GM12878 (cell line): ENCODE measurements around the gene KHNYN. TPM values are rescaled to one million over a fixed set of nuclear protein-coding genes. Genes with fewer than 3 reads are reported as not detected.

ENCODE experiments used
- ATAC-seq: fragments of 200-7000 bp; cut with Tn5 transposase; 3 replicates; pipeline ENCODE4 v1.9.1; 2020; ENCODE audit warnings: mild to moderate bottlenecking, moderate library complexity
- BruUV-seq: library from RNA; stranded (reverse); fragments of 400-500 nt; replicated peaks from 2 replicates; lab custom pipeline; 2021; lab: Mats Ljungman, UMichigan
- CTCF ChIA-PET: fragments of 300-600 bp; sonication (Branson Sonifier 250); formaldehyde crosslinking; extraction: SDS; loops from one replicate; lab custom pipeline; 2021; ENCODE audit warnings: inconsistent platforms; lab: Yijun Ruan, JAX
- POLR2A ChIA-PET: fragments of 350-600 bp; formaldehyde crosslinking; extraction: SDS; loops from one replicate; lab custom pipeline; 2021; ENCODE audit warnings: inconsistent platforms; lab: Charles Lee
- RAD21 ChIA-PET: fragments of 300-600 bp; sonication (Branson Sonifier 250); formaldehyde crosslinking; loops from one replicate; lab custom pipeline; 2023; ENCODE audit warnings: antibody characterized with exemption; ENCODE audit not compliant: unreplicated experiment; lab: Charles Lee
- SMC1A ChIA-PET: fragments of 300-600 bp; sonication (Branson Sonifier 250); formaldehyde crosslinking; loops from one replicate; lab custom pipeline; 2023; ENCODE audit not compliant: unreplicated experiment, uncharacterized antibody; lab: Charles Lee
- DNase-seq: peaks from one replicate; pipeline ENCODE4 v3.0.0-alpha.2; 2011; ENCODE audit warnings: low read depth, low spot score
- FAIRE-seq: peaks from 3 replicates; lab custom pipeline; 2011; peaks lifted over from hg19 to GRCh38; lab: Jason Lieb, UNC
- H2AFZ ChIP-seq: 2 replicates; pipeline ENCODE4 v1.6.0; 2011; ENCODE audit warnings: low read depth, low read length, control low read depth; ENCODE audit not compliant: control insufficient read depth
- H3K27ac ChIP-seq: 2 replicates; pipeline ENCODE4 v1.5.1; 2011; ENCODE audit warnings: control low read depth; ENCODE audit not compliant: control insufficient read depth, insufficient read depth
- H3K27me3 ChIP-seq, 2 experiments: replicated peaks in 1 of 2; 2 replicates each; pipeline versions ENCODE4 v1.6.0 to v1.6.1; 2011; ENCODE audit warnings: low read length in 1 of 2; ENCODE audit not compliant: control insufficient read depth in 2 of 2, insufficient read depth in 2 of 2
- H3K36me3 ChIP-seq, 2 experiments: 2 replicates each; pipeline ENCODE4 v1.5.1; 2011; ENCODE audit warnings: low read length in 1 of 2; ENCODE audit not compliant: control insufficient read depth in 2 of 2, insufficient read depth in 2 of 2
- H3K4me1 ChIP-seq: 2 replicates; pipeline ENCODE4 v1.6.1; 2011; ENCODE audit warnings: mild to moderate bottlenecking, low read length, moderate library complexity, mixed read lengths; ENCODE audit not compliant: control insufficient read depth, insufficient read depth
- H3K4me2 ChIP-seq: 2 replicates; pipeline ENCODE4 v1.6.0; 2011; ENCODE audit warnings: control low read depth; ENCODE audit not compliant: control insufficient read depth, insufficient read depth
- H3K4me3 ChIP-seq: fragments of 200-600 bp; sonication (generic); 2 replicates; pipeline ENCODE4 v1.5.1; 2016
- H3K79me2 ChIP-seq: 2 replicates; pipeline ENCODE4 v1.6.0; 2011; ENCODE audit warnings: low read length; ENCODE audit not compliant: control insufficient read depth, insufficient read depth
- H3K9ac ChIP-seq: 2 replicates; pipeline ENCODE4 v1.8.0; 2011; ENCODE audit warnings: low read length, control low read depth, mixed read lengths; ENCODE audit not compliant: control insufficient read depth, insufficient read depth
- H3K9me3 ChIP-seq: replicated peaks from 3 replicates; pipeline ENCODE4 v1.5.1; 2011; ENCODE audit warnings: mild to moderate bottlenecking, low read length; ENCODE audit not compliant: control insufficient read depth, insufficient read depth
- H4K20me1 ChIP-seq: 2 replicates; pipeline ENCODE4 v1.6.0; 2011; ENCODE audit not compliant: control insufficient read depth, insufficient read depth
- NR2F1 ChIP-seq: fragments of 450-650 bp; conservative IDR thresholded peaks from 2 replicates; pipeline ENCODE4 v1.6.1; 2017; ENCODE audit warnings: mild to moderate bottlenecking
- POLR2AphosphoS5 ChIP-seq: IDR thresholded peaks from 2 replicates; pipeline ENCODE4 v1.6.1; 2011; ENCODE audit warnings: mild to moderate bottlenecking, low read length, inconsistent platforms
- WGBS: methylation state at CpG from one replicate; pipeline ENCODE4 v1.1.6; 2016; ENCODE audit warnings: low lambda C conversion rate; ENCODE audit not compliant: insufficient replicate concordance, insufficient coverage; ENCODE audit errors: missing lambda C conversion rate; 5-methylcytosine and 5-hydroxymethylcytosine counted together
- in situ Hi-C: fragments of 300-500 bp; cut with MboI; formaldehyde crosslinking; loops from 9 replicates; pipeline ENCODE4 v1.14.3; 2018; ENCODE audit warnings: mixed read lengths
- intact Hi-C: fragments of 100-400 bp; cut with micrococcal nuclease; formaldehyde crosslinking; loops from one replicate; pipeline ENCODE4 v1.14.2; 2022; ENCODE audit not compliant: unreplicated experiment
- polyA plus RNA-seq, 11 experiments: library from polyadenylated mRNA; depleted of rRNA in 4 of 11; unstranded in 6 of 11; stranded (reverse) in 5 of 11; fragments of >200 nt; fragmentation: Nextera tagmentation in 4 of 11; fragmentation: Illumina TruSeq in 1 of 11; extraction: Ambion mirVana in 4 of 11; extraction: Trizol in 1 of 11; gene quantifications; 1 replicate in 1 of 11; 2 replicates in 10 of 11; pipeline versions ENCODE4 v1.2.1 to v1.2.3, GENCODE V29; 2011 to 2016; ENCODE audit warnings: inconsistent platforms in 2 of 11, missing spikeins in 2 of 11, low read depth in 1 of 11
- total RNA-seq, 4 experiments: library from RNA; depleted of rRNA in 3 of 4; stranded (reverse); fragments of >200 nt in 3 of 4; fragmentation: Illumina TruSeq in 1 of 4; extraction: Trizol in 1 of 4; gene quantifications; 2 replicates each; pipeline versions ENCODE4 v1.2.1 to v1.2.3, GENCODE V29; 2013 to 2021
- TF ChIP-seq, protein P1 (sequence below): fragments of 450-650 bp; IDR thresholded peaks from 2 replicates; pipeline ENCODE4 v1.6.1; 2017; ENCODE audit warnings: low read depth, mild to moderate bottlenecking, moderate library complexity

KHNYN gene
- total and polyA plus RNA-seq, 10 of the 15 experiments (the other 5 are each of a cell fraction or from before 2014, with no cell fraction given) = 1.4 to 34.7 (median 21.5) TPM

DNA sequence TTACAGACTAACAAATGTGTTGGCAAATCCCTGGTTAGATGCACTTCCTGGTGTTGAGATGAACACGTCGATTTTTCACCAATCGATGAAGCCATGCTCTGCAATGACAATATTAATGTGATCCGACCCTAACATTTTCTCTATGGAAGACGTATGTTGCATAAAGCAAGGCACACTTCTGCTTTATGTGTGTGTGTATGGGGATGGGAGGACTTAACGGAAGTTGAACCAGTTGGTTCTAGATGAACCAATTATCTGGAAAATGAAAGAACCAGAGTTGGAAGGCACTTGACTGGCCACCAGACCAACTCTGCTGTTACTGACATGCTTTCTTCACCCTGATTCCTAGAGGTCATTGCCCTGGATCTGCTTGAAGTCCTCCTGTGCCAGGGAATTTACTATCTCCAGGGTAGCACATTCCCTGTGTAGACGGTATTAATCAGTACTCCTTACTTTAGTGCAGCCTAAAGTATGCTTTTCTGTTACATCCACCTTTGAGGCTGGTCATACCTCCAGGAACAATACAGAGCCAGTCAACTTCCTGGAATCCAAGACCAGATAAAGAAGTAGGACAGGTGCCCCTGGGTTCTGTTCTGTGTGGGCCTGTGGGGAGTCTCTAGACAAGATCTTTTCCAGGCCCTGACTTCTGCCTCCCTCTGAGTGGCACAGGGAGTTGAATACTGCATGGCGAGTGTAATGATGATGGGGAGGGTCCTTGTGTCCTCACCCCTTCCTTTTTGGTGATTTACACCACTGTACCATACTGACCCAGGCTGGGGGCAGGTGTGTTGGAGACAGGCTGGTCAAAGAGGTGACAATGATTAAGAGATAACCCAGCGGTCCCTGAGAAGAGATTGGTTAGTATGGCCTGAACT lies 8.7 kb downstream of the KHNYN start:
- Histone ChIP-seq H3K36me3 (peaks cover 9 to 26% of the 10 kb centered on the region in 2 experiments), H3K9me3 (no peaks in the 10 kb centered on the region), H3K4me1 (peaks cover 14% of the 10 kb centered on the region), H3K79me2 (peaks cover 18% of the 10 kb centered on the region), H3K27ac (no peak overlapping the region), H3K27me3 (no peaks in the 10 kb centered on the region), H4K20me1 (no peaks in the 10 kb centered on the region), H3K4me2 (no peak overlapping the region), H2AFZ (no peak overlapping the region), H3K4me3 (no peak overlapping the region), H3K9ac (no peak overlapping the region; the same call in 1 of the 2 replicates)
- BruUV-seq = no TSS peak
- in situ Hi-C loops = loop anchor here (5.0 to 10.0 kb wide), 2 partner anchors 196 to 1134 kb away; partner anchors contain the start of genes BCL2L2, PPP1R3E and TINF2
- CTCF ChIA-PET = interaction anchor here (1.1 to 11.4 kb wide), 4 partner anchors 76 to 141 kb away, joined by 3 to 220 read pairs (median 24); partner anchors contain the start of genes ADCY4, CIDEB and RIPK3
- intact Hi-C loops = no loop called here
- POLR2A ChIA-PET = interaction anchor here (0.6 kb wide), 1 partner anchor 196 kb away, joined by 4 read pairs; no protein-coding TSS in a partner anchor
- SMC1A ChIA-PET = interaction anchor here (2.2 to 5.5 kb wide), 2 partner anchors 105 to 106 kb away, joined by 5 to 53 read pairs; partner anchors contain the start of gene ADCY4
- RAD21 ChIA-PET = interaction anchor here (1.1 to 4.2 kb wide), 3 partner anchors 105 to 106 kb away, joined by 4 to 31 read pairs (median 6); no protein-coding TSS in a partner anchor
- DNase-seq (no peak), ATAC-seq (no peak), FAIRE-seq (no peak)
- WGBS = 63% methylated on average over 9 of the region's 9 CpGs
- TF ChIP-seq NR2F1 = no peak
- TF ChIP-seq POLR2AphosphoS5 = peak; percentile 46; the same call in 1 of the 2 replicates
- TF ChIP-seq, protein P1, sequence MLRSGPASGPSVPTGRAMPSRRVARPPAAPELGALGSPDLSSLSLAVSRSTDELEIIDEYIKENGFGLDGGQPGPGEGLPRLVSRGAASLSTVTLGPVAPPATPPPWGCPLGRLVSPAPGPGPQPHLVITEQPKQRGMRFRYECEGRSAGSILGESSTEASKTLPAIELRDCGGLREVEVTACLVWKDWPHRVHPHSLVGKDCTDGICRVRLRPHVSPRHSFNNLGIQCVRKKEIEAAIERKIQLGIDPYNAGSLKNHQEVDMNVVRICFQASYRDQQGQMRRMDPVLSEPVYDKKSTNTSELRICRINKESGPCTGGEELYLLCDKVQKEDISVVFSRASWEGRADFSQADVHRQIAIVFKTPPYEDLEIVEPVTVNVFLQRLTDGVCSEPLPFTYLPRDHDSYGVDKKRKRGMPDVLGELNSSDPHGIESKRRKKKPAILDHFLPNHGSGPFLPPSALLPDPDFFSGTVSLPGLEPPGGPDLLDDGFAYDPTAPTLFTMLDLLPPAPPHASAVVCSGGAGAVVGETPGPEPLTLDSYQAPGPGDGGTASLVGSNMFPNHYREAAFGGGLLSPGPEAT = no peak
